A673 (cell line): ENCODE measurements around the gene LIN54. TPM values are rescaled to one million over a fixed set of nuclear protein-coding genes. Genes with fewer than 3 reads are reported as not detected.
A peak's percentile ranks its signal among the peaks of the same experiment; 100 is the strongest.

Experiments
- BruUV-seq: library from RNA; stranded (reverse); fragments of 400-500 nt; replicated peaks from 2 replicates; lab custom pipeline; 2021; lab: Mats Ljungman, UMichigan
- CTCF ChIA-PET: fragments of 300-600 bp; sonication (Branson Sonifier 250); formaldehyde crosslinking; loops from one replicate; lab custom pipeline; 2022; ENCODE audit warnings: antibody characterized with exemption; lab: Charles Lee
- POLR2A ChIA-PET: fragments of 300-600 bp; sonication (Branson Sonifier 250); formaldehyde crosslinking; loops from one replicate; lab custom pipeline; 2022; ENCODE audit warnings: antibody characterized with exemption; ENCODE audit not compliant: low non-redundant PET; lab: Charles Lee
- DNase-seq: peaks from one replicate; pipeline ENCODE4 v3.0.0-alpha.2; 2015; ENCODE audit warnings: low spot score
- H3K27ac ChIP-seq: fragments of 200-600 bp; sonication (generic); 2 replicates; pipeline ENCODE4 v1.5.1; 2016; ENCODE audit warnings: mixed run types, low read depth, mild to moderate bottlenecking, mixed read lengths, antibody characterized with exemption, low read length; ENCODE audit not compliant: poor library complexity, severe bottlenecking
- H3K27me3 ChIP-seq: fragments of 200-600 bp; sonication (generic); replicated peaks from 2 replicates; pipeline ENCODE4 v1.6.1; 2017; ENCODE audit warnings: mixed run types, low read depth, mild to moderate bottlenecking, mixed read lengths, antibody characterized with exemption, low read length; ENCODE audit not compliant: insufficient read depth, poor library complexity
- H3K36me3 ChIP-seq: fragments of 200-600 bp; sonication (generic); 2 replicates; pipeline ENCODE4 v1.6.1; 2016; ENCODE audit warnings: mixed run types, mild to moderate bottlenecking, mixed read lengths, antibody characterized with exemption, low read length; ENCODE audit not compliant: insufficient read depth, poor library complexity, severe bottlenecking
- H3K4me1 ChIP-seq: fragments of 200-600 bp; sonication (generic); 2 replicates; pipeline ENCODE4 v1.6.1; 2017; ENCODE audit warnings: mixed run types, mild to moderate bottlenecking, mixed read lengths, antibody characterized with exemption, low read length; ENCODE audit not compliant: insufficient read depth, poor library complexity, severe bottlenecking
- H3K4me3 ChIP-seq: fragments of 200-600 bp; sonication (generic); 2 replicates; pipeline ENCODE4 v1.5.1; 2016; ENCODE audit warnings: low read depth, mixed run types, mild to moderate bottlenecking, mixed read lengths, low read length; ENCODE audit not compliant: poor library complexity, severe bottlenecking
- H3K9me3 ChIP-seq: fragments of 200-600 bp; sonication (generic); 2 replicates; pipeline ENCODE4 v1.6.1; 2016; ENCODE audit warnings: mixed run types, low read depth, mild to moderate bottlenecking, mixed read lengths, antibody characterized with exemption, low read length; ENCODE audit not compliant: poor library complexity, severe bottlenecking
- EZH2 ChIP-seq: fragments of 200-600 bp; sonication (generic); IDR thresholded peaks from 2 replicates; pipeline ENCODE4 v1.6.1; 2017; ENCODE audit warnings: borderline replicate concordance, low read depth, mild to moderate bottlenecking, mixed read lengths, antibody characterized with exemption, low read length; ENCODE audit not compliant: poor library complexity, severe bottlenecking
- intact Hi-C: fragments of 100-400 bp; cut with micrococcal nuclease; formaldehyde crosslinking; loops from one replicate; pipeline ENCODE4 v1.10.0; 2022; ENCODE audit not compliant: unreplicated experiment
- total RNA-seq: library from RNA; stranded (reverse); gene quantifications from 2 replicates; pipeline ENCODE4 v1.2.3, GENCODE V29; 2021
- TF ChIP-seq, protein P1 (sequence below): fragments of 300-800, 200-600 bp; sonication (generic); conservative IDR thresholded peaks from 2 replicates; pipeline ENCODE4 v1.5.1; 2017; ENCODE audit warnings: low read depth, mild to moderate bottlenecking, antibody characterized with exemption, low read length, moderate library complexity, mixed read lengths

LIN54 gene
- total RNA-seq, 1 experiment from 2014 or later = 16.0 TPM

DNA sequence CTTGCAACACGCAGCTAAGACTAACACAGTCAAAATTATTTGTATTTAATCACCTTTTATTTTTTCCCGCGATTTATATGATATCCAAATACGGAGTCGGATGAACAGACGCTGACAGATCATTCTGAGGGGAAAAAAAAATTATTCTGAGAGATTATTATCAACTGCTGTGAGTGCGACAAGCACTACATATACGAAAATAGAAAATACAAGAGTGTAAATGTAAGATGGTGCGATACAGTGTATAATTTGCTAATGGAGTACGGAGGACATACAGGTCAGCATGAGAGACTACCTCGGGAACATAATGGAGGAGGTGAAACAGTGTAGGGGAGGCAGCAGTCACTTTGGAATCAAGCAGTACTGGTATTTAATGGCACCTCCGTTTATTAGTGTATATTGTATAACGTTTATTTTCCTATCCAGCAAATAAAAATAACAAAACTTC lies 2.8 kb upstream of the LIN54 start:
- CTCF ChIA-PET = interaction anchor here (0.7 kb wide), 1 partner anchor 269 kb away, joined by 3 read pairs; no protein-coding TSS in a partner anchor
- Histone ChIP-seq H3K36me3 (no peaks in the 10 kb centered on the region), H3K4me3 (peak overlapping the region; percentile 71), H3K9me3 (no peaks in the 10 kb centered on the region), H3K27me3 (no peaks in the 10 kb centered on the region), H3K4me1 (no peaks in the 10 kb centered on the region), H3K27ac (peak overlapping the region; percentile 66)
- TSS peak; percentile 96 for BruUV-seq
- POLR2A ChIA-PET = interaction anchor here (0.5 kb wide), 1 partner anchor 95 kb away, joined by 3 read pairs; no protein-coding TSS in a partner anchor
- intact Hi-C loops = loop anchor here (2.0 kb wide), 1 partner anchor 113 kb away; the partner anchor contains the start of gene THAP9
- DNase-seq = no peak
- TF ChIP-seq, protein P1, sequence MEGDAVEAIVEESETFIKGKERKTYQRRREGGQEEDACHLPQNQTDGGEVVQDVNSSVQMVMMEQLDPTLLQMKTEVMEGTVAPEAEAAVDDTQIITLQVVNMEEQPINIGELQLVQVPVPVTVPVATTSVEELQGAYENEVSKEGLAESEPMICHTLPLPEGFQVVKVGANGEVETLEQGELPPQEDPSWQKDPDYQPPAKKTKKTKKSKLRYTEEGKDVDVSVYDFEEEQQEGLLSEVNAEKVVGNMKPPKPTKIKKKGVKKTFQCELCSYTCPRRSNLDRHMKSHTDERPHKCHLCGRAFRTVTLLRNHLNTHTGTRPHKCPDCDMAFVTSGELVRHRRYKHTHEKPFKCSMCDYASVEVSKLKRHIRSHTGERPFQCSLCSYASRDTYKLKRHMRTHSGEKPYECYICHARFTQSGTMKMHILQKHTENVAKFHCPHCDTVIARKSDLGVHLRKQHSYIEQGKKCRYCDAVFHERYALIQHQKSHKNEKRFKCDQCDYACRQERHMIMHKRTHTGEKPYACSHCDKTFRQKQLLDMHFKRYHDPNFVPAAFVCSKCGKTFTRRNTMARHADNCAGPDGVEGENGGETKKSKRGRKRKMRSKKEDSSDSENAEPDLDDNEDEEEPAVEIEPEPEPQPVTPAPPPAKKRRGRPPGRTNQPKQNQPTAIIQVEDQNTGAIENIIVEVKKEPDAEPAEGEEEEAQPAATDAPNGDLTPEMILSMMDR = no peak
- TF ChIP-seq EZH2 = no peak

DNA sequence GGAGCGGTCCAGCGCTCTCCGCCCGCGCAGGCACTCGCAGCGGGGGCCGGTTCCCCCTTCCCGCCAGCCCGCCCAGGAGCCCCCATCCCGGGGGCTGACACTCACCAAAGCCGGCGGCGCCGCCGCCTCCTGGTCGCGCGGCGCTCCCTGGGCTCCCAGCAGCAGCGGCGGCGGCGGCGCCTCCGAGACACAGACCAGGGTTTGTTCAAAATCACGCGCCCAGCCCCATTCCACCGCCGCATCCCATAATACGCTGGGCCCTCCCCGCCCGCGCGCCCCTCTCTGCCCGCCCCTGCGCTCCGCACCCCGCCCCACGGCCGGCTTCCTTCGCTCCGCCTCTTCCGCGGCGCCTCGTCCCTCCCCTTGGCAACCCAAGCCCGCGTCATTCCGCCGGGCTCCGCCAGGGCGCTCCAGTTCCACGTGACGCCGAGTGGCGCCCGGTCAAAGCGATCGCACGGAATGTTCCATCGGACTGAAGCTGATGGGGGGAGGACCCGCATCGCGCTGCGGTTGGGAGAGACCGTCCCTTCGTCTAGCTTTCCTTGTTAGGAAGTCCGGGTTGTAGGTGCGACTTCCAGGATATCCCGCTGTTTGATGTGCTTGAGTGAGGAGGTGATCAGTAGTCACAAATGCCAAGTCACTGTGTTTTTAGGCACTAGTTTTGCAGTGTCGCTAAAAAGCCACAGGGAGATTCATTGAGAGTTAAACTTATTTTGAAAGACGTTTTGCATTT lies 2.2 kb upstream of the LIN54 start:
- ChIA-PET POLR2A (interaction anchor here (0.5 kb wide), 1 partner anchor 94 kb away, joined by 3 read pairs; no protein-coding TSS in a partner anchor), CTCF (interaction anchor here (0.7 to 0.9 kb wide), 3 partner anchors 269 to 550 kb away, joined by 3 to 9 read pairs (median 8); no protein-coding TSS in a partner anchor)
- Histone ChIP-seq H3K36me3 (no peaks in the 10 kb centered on the region), H3K4me3 (peak overlapping the region; percentile 71), H3K27me3 (no peaks in the 10 kb centered on the region), H3K9me3 (no peaks in the 10 kb centered on the region), H3K27ac (peak overlapping the region; percentile 77), H3K4me1 (no peaks in the 10 kb centered on the region)
- no TSS peak for BruUV-seq
- intact Hi-C loops = loop anchor here (2.0 kb wide), 1 partner anchor 112 kb away; the partner anchor contains the start of gene THAP9
- peak; percentile 94 for DNase-seq
- TF ChIP-seq EZH2 = no peak
- TF ChIP-seq, protein P1 = peak; percentile 45; the same call in 1 of the 2 replicates

DNA sequence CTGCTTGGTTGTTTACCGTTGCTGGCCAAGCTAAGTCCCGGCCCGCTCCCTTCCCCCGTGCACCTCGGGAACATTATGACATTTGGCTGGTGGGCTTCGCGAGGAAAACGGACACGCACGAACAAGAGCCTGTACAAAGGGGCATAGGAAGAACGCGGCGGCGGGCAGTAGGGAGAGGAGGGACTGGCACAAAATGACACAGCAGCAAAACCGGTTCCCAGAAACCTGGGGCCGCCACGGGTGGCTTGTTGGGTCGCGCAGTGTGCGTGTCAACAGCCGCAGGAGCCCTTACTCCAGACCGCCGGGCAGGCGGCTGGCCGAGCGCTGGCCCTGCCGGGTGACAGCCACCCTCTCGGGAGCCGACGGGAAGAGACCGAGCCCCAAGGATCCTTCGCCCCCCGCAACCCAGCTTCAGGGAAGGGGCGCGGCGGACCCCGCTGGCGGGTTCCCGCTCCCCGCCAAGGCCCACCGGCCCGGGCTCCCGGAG lies 1.6 kb upstream of the LIN54 start:
- TF ChIP-seq, protein P1 = no peak
- no peak for TF ChIP-seq EZH2
- no TSS peak for BruUV-seq
- peak overlapping the region; percentile 71 for H3K4me3 ChIP-seq
- H3K27me3 ChIP-seq = no peaks in the 10 kb centered on the region
- H3K4me1 ChIP-seq = no peaks in the 10 kb centered on the region
- intact Hi-C loops = loop anchor here (2.0 kb wide), 1 partner anchor 111 kb away; the partner anchor contains the start of gene THAP9
- ChIA-PET CTCF (interaction anchor here (0.6 to 0.9 kb wide), 3 partner anchors 23 to 550 kb away, joined by 4 to 9 read pairs (median 8); partner anchors contain the start of gene COPS4), POLR2A (no interaction called here)
- no peaks in the 10 kb centered on the region for H3K36me3 ChIP-seq
- H3K27ac ChIP-seq = peak overlapping the region; percentile 77
- no peaks in the 10 kb centered on the region for H3K9me3 ChIP-seq
- DNase-seq = peak; percentile 9
